HG02571 (cell line): ENCODE data around the gene RNU1-1.
"Not testable (repeated sequence)": the region's sequence is repeated elsewhere in the genome, so short reads cannot be mapped to it uniquely, and the experiment has no call there.

Source experiments
- ATAC-seq: cut with Tn5 transposase; IDR thresholded peaks from one replicate; pipeline ENCODE4 v1.9.1; 2021; ENCODE audit warnings: mild to moderate bottlenecking, moderate library complexity; ENCODE audit not compliant: unreplicated experiment

Gene RNU1-1

GRCh38 chr1:16514107-16515055 lies at the start of gene RNU1-1:
RNU1-1 (minus strand) TSS chr1:16514285.
- ATAC-seq, result not testable (repeated sequence)

DNA sequence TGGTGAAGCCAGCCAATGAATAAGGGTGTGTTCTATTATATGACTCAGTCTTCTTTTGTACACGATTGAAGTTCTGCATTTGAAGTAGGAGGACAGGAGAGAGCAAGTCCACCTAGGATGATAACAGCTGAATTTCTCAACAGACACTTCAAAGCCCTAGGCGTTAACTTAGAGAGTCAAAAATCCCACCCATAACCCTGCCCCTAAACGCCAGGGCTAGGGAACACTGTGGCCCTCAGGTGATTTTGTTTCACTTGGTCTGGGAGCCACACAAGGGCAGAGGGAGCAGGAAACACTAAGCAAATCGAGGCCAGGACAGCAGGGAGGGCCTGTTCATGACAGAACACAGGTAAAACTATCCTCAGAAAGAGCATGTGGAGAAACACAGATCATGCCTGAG lies 47.0 kb upstream of the RNU1-1 start:
- not testable (repeated sequence) for ATAC-seq

- ATAC-seq, result not testable (repeated sequence)
These were observed 46.4 kb upstream of the RNU1-1 start for GRCh38 chr1:16560498-16560897.

GRCh38 chr1:16559688-16560087 lies 45.6 kb upstream of the RNU1-1 start:
- not testable (repeated sequence) for ATAC-seq

DNA sequence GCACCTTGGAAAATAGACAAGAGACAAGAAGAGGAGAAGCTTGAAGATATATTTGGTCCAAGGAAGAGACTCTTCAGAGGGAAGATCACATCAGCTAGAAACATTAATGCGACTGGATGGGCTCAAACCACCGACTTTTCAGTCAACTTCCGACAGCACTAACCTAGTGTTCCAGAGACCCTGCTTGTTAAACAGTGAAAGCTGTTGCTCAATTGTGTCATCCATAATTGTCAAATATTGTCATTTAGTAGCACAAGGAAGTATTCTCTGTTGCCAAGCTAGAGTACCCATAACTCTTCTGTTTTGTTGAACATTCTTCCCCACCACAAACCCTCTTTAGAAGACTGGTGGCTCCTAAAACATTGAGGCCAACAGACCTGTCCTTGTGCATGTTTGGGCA lies 42.9 kb upstream of the RNU1-1 start:
- not testable (repeated sequence) for ATAC-seq

DNA sequence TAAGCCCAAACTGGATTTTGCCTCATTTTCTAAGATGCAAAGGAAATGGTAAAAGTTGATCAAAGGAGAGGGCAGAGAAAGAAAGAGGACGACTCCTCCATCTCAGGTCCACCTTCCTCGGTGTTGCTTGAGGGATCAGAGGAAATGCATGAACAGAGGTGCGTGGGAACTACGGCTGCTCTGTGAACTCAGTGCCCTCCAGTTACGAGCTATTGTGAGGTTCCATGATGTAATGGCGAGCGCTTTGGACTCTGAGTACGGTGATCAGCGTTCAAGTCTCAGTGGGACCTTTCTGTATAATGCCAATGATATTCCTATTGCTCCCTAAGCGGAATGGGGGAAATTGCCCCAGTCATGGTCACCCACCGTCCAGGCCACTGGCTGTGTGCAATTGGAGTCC lies 39.2 kb upstream of the RNU1-1 start:
- ATAC-seq, result not testable (repeated sequence)

DNA sequence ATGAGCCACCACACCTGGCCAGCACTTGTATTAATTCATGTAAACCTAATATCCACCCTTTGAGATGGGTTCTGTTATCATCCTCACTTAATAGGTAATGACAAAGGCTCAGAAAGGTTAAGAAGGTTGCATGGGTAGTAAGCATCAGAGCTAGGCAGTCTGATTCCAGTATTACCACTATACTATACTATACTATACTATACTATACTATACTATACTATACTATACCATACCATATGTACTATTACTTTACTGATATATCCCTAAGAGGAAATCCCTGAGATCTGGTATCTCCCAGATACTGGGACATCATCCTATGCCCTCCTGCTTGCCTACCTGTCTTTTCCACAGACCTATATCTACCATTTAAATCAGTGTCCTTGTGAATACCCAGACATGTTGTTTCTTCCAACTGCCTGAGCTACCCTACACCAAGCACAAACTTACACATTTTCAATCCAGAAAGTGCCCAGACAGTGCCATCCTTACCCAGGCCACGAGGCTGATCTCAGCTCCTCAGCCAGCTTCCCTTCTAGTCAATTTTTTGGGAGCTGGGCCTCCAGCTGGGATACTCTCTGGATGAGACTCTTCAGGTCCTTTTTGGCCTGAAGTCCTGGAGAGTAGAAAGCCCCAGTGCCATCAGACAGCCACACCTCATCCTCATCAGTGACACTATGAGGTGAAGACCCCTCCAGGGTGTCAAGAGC lies 36.3 kb upstream of the RNU1-1 start:
- ATAC-seq, result not testable (repeated sequence)

GRCh38 chr1:16549545-16549944 lies 35.5 kb upstream of the RNU1-1 start:
- ATAC-seq, result not testable (repeated sequence)

GRCh38 chr1:16547502-16548241 lies 33.6 kb upstream of the RNU1-1 start:
- ATAC-seq, result not testable (repeated sequence)

DNA sequence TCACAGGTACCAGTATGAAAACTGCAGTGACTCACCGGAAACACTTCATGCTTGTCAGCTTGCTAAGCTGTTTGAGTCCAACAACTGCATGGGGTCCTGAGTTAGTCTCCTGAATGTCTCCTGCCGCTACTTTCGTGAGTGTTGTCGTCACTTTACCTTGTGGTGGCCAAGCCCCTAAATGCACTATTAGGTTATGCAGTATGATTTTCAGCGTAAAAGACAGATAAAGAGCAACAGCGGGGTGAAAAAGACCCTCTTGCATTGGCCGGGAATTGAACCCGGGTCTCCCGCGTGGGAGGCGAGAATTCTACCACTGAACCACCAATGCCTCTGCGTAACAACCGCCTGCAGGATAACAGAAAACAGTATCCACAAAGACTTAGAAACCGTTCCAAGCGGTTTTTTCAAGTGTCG lies 31.6 kb upstream of the RNU1-1 start:
- not testable (repeated sequence) for ATAC-seq

DNA sequence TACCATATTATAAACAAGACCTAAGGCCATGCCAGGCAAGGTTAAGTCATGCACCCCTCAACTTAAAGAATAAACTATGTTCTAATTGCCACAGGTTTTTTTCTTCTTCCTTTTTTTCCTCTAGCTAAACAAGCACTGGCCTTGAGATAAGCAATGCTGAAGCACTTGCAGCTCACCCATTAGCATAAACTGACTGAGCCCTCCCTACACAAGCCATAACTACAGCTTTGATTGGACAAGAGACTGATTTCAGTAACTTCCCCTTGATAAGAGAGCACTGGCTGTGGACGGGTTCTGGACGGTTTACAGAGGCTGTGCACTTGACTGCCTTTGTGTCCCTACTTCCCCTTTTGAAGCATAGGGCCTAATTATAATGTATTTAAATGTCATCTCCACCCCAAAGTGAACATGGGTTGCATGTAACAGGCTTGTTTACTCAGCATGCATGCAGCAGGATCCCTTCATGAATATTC lies 26.4 kb upstream of the RNU1-1 start:
- not testable (repeated sequence) for ATAC-seq

DNA sequence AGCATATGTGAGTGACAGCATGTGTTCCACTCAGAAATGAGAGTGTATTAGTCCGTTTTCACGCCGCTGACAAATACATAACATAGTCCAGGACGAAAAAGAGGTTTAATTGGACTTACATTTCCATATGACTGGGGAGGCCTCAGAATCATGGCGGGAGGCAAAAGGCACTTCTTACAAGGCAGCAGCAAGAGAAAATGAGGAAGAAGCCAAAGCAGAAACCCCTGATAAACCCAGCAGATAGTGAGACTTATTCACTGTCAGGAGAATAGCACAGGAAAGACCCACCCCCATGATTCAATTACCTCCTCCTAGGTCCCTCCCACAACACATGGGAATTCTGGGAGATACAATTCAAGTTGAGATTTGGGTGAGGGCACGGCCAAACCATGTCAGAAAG lies 23.4 kb upstream of the RNU1-1 start:
- ATAC-seq, result not testable (repeated sequence)

- not testable (repeated sequence) for ATAC-seq
These were observed 22.7 kb upstream of the RNU1-1 start for GRCh38 chr1:16536796-16537195.

DNA sequence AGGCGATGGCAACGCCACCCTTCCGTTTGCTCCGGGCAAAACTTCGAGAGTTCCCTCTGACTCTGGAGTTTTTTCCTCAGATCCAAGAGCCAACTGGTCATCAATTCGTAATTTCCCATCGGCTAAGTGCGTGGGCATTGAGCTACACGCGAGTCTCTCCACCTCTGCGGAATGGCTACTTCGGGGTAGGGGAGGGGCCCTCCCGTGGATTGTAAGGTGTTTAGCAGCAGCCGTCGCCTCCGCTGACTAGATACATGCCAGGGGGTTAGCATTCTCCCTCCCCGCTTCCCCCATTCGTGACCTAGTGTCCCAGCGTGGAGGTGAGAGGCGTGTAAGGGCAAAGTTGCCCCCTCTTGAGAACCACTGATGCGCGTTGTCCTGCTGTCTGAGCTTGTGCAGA lies 21.8 kb upstream of the RNU1-1 start:
- not testable (repeated sequence) for ATAC-seq

DNA sequence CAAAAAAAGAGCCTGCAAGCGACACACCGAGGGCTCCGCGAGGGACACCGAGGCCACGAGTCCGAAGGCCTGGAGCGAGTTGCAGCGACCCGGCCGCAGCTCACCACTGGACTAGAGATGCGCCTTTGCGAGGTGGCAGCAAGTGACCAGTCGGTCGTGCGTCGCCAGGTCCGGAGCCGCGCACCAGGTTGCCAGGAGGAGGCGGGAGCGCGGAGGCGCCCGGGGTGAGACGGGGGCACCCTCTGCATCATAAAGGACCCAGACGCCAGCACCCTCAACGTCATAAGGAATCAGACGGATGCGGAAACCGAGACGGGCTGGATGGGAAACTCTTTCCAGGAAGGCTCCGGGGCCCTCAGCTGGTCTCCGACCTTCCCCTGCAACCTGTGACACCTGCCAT lies 21.4 kb upstream of the RNU1-1 start:
- ATAC-seq, result not testable (repeated sequence)

GRCh38 chr1:16534829-16535456 lies 20.9 kb upstream of the RNU1-1 start:
- ATAC-seq, result not testable (repeated sequence)

GRCh38 chr1:16534239-16534828 lies 20.2 kb upstream of the RNU1-1 start:
- ATAC-seq, result not testable (repeated sequence)

GRCh38 chr1:16532235-16532991 lies 18.3 kb upstream of the RNU1-1 start:
- ATAC-seq, result not testable (repeated sequence)

DNA sequence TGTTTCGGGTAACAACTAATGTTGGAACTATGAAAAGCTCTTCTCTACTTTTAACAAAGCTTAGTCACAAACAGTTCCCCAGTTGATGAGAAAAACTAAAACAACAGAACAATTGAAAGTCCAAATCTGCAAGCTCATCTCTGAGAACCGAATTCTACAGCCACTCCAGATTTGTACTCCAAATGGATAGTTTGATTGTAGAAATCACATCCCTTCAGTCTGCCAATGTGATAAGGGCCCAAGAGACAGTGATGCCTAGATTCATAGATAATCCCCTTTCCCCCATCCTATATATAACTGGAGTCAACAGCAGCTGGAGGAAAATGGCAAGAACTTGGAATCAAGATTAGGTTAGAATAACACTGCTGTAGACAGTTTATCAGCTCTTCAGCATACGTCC lies 14.3 kb upstream of the RNU1-1 start:
- not testable (repeated sequence) for ATAC-seq
